Stimulated activated CD4-positive, alpha-beta T cell treated with anti-CD3 and anti-CD28 coated beads, Interleukin-4, amount 100 ng/mL, for 24 hours (primary cell): ENCODE measurements around the gene TEKT1.
"Not testable (repeated sequence)": the region's sequence is repeated elsewhere in the genome, so short reads cannot be mapped to it uniquely, and the experiment has no call there.

ENCODE experiments used
- DNase-seq: peaks from one replicate; pipeline ENCODE4 v3.0.0-alpha.2; 2020

Gene TEKT1

GRCh38 chr17:6831661-6832263 is at the start of gene TEKT1:
TEKT1 (minus strand) TSS chr17:6831729; CDS start chr17:6830376, 1,353 bp downstream.
- peak; percentile 68 for DNase-seq

GRCh38 chr17:6879221-6879975 is 47.9 kb upstream of the TEKT1 start:
- not testable (repeated sequence) for DNase-seq

GRCh38 chr17:6875276-6875675 is 43.7 kb upstream of the TEKT1 start:
- not testable (repeated sequence) for DNase-seq

GRCh38 chr17:6872936-6873335 is 41.4 kb upstream of the TEKT1 start:
- no peak for DNase-seq

GRCh38 chr17:6870841-6871240 is 39.3 kb upstream of the TEKT1 start:
- DNase-seq = no peak

- DNase-seq = no peak
Measured at GRCh38 chr17:6868582-6868981, 37.1 kb upstream of the TEKT1 start.

GRCh38 chr17:6867849-6868248 is 36.3 kb upstream of the TEKT1 start:
- no peak for DNase-seq

GRCh38 chr17:6862825-6863224 is 31.3 kb upstream of the TEKT1 start:
- DNase-seq = no peak

- no peak for DNase-seq
Measured at GRCh38 chr17:6862122-6862521, 30.6 kb upstream of the TEKT1 start.

GRCh38 chr17:6857904-6858303 is 26.4 kb upstream of the TEKT1 start:
- no peak for DNase-seq

GRCh38 chr17:6857336-6857735 is 25.8 kb upstream of the TEKT1 start:
- no peak for DNase-seq

- DNase-seq = no peak
Measured at GRCh38 chr17:6856051-6856450, 24.5 kb upstream of the TEKT1 start.

- peak; percentile 28 for DNase-seq
Measured at GRCh38 chr17:6853764-6854442, 22.4 kb upstream of the TEKT1 start.

- not testable (repeated sequence) for DNase-seq
Measured at GRCh38 chr17:6848545-6849179, 17.1 kb upstream of the TEKT1 start.

GRCh38 chr17:6846138-6846537 is 14.6 kb upstream of the TEKT1 start:
- not testable (repeated sequence) for DNase-seq

- DNase-seq = not testable (repeated sequence)
Measured at GRCh38 chr17:6844406-6844805, 12.9 kb upstream of the TEKT1 start.

- DNase-seq = no peak
Measured at GRCh38 chr17:6843241-6843880, 11.8 kb upstream of the TEKT1 start.

GRCh38 chr17:6841769-6842168 is 10.2 kb upstream of the TEKT1 start:
- not testable (repeated sequence) for DNase-seq

- DNase-seq = no peak
Measured at GRCh38 chr17:6830383-6830986, 1.0 kb downstream of the TEKT1 start.

- DNase-seq = no peak
Measured at GRCh38 chr17:6823011-6823442, 8.5 kb downstream of the TEKT1 start.

GRCh38 chr17:6818938-6819337 is 12.6 kb downstream of the TEKT1 start:
- no peak for DNase-seq

GRCh38 chr17:6816368-6816767 is 15.2 kb downstream of the TEKT1 start:
- DNase-seq = not testable (repeated sequence)
